GM19240 (cell line): ENCODE data around the gene SLC25A44.

Experiments
- DNase-seq: peaks from one replicate; pipeline ENCODE4 v3.0.0; 2011; ENCODE audit warnings: low spot score; ENCODE audit not compliant: insufficient read length

The SLC25A44 gene

DNA sequence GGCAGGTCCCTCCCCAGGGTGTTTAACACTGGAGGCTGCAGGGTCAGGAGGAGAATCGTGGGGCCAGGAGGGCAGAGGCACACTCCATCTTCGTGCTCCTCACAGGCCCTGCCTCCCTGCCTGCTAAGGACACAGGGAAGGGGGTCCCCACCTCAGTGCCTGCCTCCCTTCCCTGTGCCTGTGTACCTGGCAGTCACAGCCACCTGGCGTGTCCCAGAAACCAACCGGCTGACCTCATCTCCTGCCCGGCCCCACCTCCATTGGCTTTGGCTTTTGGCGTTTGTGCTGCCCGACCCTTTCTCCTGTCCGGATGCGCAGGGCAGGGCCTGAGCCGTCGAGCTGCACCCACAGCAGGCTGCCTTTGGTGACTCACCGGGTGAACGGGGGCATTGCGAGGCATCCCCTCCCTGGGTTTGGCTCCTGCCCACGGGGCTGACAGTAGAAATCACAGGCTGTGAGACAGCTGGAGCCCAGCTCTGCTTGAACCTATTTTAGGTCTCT lies 47.5 kb downstream of the SLC25A44 start:
- no peak for DNase-seq

DNA sequence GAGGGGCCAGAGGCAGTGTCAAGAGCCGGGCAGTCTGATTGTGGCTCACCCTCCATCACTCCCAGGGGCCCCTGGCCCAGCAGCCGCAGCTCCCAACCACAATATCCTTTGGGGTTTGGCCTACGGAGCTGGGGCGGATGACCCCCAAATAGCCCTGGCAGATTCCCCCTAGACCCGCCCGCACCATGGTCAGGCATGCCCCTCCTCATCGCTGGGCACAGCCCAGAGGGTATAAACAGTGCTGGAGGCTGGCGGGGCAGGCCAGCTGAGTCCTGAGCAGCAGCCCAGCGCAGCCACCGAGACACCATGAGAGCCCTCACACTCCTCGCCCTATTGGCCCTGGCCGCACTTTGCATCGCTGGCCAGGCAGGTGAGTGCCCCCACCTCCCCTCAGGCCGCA lies 48.0 kb downstream of the SLC25A44 start, which contains the start of gene BGLAP:
BGLAP (plus strand) TSS at position 259 of the 400 bp plus-strand sequence; CDS start at position 307, 48 bp downstream.
- no peak for DNase-seq

GRCh38 chr1:156242738-156243137 lies 48.8 kb downstream of the SLC25A44 start:
- DNase-seq, result no peak

DNA sequence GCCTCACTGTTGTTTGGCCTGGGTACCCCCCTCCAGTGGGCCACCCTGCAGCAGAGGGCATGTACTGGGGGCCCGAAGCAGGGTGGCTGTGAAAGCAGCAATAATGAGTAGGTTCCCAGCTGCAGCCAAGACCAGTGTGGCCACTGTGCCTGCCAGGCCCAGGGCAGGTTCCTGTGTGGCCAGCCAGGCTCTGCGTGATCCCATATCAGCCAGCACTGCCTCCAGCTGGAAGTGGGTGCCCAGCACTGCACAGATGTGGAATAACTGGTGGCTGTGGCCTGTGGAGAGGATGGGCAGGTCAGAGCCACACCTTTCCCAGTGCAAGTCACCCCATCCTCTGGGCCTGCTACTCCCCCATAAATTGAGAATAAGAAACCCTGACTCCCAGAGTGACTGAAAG lies 50.2 kb downstream of the SLC25A44 start:
- no peak for DNase-seq

- DNase-seq, result no peak
Observed at GRCh38 chr1:156244712-156245111, 50.8 kb downstream of the SLC25A44 start.

DNA sequence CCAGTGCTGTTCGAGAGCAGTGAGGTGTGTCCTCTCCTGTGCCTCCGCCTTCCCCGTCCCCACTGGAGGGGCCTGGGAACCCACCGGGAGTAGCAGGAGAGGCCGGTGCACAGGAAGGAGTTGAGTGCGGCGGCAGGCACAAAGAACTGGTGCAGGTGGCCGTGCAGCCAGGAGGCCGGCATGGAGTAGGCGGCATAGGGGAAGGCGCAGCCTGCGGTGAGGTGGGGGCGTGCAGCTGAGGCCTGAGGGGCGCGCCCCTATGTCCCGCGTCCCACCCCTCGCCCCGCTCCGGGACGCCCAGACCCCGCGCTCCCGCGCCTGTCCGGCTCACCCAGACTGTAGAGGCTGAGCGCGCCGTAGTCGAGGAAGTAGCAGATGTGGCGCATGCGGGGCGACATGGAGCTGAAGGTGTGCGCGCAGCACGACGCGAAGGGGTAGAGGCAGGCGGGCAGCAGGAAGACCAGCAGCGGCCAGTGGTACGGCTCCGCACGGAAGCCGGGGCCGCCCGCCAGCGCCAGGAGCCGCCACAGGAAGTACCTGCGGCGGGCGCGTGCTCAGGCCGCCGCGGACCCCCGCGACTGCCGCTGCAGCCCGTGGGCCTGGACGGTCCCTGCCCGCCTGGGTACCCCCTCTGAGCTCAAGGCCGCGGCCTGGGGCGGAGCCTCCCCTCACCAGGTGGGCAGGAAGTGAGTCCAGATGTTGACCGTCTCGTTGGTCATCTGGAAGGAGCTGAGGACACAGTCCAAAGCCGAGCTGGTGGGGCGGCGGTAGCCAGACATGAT lies 51.7 kb downstream of the SLC25A44 start:
- no peak for DNase-seq

DNA sequence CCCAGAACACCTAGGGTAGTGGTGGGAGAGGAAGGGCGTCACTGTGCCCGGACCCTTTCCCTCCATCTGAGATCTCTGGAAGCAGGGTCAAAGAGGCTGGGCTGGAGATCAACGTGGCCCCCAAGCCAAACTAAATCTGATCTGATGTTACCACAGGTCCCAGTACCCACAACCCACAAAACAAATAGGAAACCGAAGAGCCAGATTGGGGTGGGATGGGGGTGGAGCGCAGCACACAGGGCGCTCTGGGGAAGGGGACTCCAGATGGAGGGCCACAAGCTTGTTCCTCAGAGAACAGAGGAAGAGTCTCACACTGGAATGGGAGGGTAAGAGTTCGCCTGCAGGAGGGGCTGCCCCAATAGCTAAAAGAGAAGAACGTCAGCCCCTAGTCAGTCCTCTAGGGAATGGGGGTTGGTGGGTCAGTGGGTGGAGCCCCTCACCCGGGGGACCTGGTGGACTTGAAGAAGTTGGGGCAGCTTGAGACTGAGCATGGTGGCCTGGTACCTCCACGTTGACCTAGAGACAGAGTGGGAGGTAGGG lies 52.4 kb downstream of the SLC25A44 start:
- no peak for DNase-seq

GRCh38 chr1:156246781-156247459 lies 53.0 kb downstream of the SLC25A44 start:
- DNase-seq, result no peak

DNA sequence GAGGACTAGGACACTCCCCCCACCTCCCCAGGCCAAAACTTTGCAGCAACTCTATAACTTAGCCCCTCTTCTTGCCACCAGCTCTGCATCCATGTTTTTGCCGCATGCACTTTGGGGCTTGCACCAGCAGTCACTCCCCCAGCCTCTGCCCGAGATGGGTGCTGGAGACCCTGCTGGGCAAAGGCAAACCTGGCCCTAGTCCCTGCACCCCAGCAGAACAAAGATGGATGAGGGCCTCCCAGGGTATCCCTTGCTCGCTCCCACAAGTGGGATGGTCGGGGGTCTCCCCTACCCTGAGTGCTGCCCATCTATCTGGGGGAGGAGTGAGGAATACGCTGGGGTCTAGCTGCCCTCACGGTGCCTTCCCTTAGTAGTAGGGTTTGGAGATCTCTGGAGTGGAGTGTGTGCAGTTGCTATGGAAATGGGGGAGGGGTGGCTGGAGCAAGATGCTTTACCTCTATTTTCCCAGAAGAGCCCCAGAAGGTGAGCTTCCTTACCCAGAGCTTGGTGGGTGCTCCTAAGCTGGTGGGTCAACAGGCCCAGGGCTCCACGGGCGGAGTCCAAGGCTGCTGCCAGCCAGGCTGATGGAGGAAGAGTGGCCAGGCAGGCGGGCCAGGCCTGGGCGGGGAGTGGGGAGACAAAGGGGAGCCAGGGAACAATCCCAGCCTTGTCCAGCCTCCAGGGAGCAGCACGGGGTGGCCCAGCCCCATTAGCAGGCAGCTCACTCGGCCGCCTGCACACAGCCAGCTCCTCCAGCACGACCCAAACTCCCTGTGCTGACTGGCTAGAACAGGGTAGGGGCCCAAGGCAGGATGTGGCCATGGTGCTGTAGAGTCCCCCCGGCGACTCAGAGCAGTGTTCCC lies 53.8 kb downstream of the SLC25A44 start, which contains the start of gene PAQR6:
PAQR6 (minus strand) TSS at position 597 of the 863 bp plus-strand sequence. CDS start 1,325 bp downstream, outside the sequence.
- DNase-seq, result no peak

- DNase-seq, result no peak
Observed at GRCh38 chr1:156248323-156248683, 54.4 kb downstream of the SLC25A44 start.

DNA sequence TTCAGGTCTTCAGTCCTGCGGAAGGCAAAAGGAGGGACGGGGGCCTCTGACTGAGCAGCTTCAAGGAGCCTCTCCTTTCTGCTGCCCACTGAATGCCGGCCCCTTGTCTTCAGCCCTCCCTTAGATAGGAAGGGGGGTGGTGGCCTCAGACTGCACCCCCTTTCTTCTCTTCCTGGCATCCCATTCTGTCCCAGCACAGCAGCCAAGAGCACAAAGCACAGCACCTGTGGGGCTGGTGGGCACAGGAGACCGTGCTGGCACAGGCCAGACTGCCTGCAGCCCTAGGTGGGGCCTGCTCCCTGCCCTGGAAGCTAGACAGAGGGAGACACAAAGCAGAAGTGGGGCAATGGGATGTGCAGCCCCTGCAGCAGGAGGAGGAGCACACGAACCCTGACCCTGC lies 55.7 kb downstream of the SLC25A44 start:
- no peak for DNase-seq

DNA sequence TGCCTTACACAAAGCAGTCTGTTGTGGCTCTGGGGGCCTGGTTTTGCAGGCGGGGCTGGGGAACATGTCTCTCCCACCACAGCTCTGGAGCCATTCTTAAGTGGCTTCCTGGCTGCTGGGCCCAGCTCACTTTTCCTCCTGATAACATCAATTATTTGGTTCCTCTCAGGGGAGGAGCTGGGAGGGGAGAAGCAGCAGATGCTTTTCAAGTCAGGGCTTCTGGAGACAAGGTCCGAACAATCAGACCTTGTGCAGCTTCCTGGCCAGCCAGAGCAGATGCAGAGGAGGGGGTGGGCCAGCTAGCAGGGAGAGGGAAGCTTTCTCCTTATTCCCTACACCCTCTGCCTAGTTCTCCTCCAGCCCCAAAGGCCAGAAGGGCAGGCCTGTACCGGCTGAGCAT lies 57.6 kb downstream of the SLC25A44 start:
- DNase-seq, result no peak

GRCh38 chr1:156253634-156254033 lies 59.7 kb downstream of the SLC25A44 start:
- no peak for DNase-seq

DNA sequence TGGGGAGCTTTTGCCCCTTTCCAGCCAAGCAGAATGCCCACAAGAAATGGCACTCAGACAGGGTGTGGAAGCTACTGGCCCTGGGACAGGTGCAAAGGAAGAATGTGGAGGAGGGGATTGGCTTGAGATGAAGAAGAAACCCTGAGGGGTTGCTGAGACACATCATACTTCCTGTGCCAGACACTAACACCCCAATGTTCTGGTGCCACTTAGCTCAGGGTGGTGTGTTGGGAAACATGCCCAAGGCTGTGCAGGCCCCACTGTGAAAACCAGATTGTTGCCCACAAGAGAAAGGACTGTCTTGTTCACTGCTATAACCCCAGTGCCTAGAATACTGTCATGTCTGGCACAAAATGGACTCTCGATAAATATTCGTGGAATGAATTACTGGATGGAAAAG lies 63.8 kb downstream of the SLC25A44 start:
- DNase-seq, result no peak

- no peak for DNase-seq
Observed at GRCh38 chr1:156258859-156259258, 65.0 kb downstream of the SLC25A44 start.

- DNase-seq, result no peak
Observed at GRCh38 chr1:156259805-156260204, 65.9 kb downstream of the SLC25A44 start.

- no peak for DNase-seq
Observed at GRCh38 chr1:156260896-156261295, 67.0 kb downstream of the SLC25A44 start.
